ENCODE measurements around the gene DIAPH3.
A peak's percentile ranks its signal among the peaks of the same experiment; 100 is the strongest.

DIAPH3 gene

DNA sequence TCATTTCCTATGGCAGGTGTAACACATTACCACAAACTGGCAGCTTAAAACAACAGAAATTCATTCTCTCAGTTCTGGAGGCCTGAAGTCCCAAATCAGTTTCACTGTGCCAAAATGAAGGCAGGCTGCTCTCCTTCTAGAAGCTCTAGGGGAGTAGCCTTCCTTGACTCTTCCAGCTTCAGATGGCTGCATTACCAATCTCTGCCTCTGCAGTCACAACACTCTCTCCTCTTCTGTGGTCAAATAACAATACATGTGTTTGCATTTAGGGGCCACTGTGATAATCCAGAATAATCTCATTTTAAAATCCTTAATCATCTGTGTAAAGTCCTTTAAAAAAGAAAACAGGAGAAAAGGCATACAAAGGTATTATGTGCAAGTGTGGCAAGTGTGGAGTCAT, 7.8 kb downstream of the DIAPH3 start:
- no peak for DNase-seq

DNA sequence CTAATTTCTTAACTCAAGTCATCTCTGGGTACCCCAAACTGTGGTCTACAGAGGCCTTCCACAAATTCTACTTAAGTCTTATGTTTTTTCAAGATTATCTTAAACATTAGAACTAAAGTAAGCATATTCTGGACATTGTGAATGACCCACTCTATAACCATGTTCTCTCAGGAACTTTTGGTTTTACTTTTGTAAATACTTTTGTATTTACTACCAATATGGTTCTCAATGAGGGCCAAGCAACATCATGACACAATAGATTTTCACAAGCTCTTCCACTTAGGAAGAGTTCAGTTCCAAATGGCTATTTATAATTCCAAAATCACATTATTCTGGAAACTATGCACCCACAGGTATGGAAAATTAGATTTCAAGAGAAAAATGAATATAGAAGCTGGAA, 10.8 kb downstream of the DIAPH3 start:
- DNase-seq = no peak

- DNase-seq = no peak
Measured at GRCh38 chr13:60152114-60152513, 11.6 kb downstream of the DIAPH3 start.

DNA sequence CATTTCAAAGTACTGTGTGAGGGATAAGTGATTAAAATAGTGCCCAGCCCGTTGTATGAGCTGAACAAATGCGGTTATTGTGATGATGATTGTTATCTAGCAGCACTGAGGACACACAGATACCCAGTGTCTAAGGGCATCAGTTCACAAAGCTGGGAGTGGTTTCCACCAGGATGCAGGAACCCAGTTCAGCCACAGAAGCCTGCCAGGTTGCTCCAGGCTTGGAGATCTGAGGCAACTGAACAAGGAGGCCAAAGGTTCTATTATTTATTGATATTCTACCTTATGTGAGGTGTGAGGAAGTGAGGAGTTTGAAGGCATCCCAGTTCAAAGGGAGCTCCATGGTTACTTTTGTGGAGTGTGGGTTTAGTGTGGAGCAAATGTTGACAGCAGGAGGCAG, 13.2 kb downstream of the DIAPH3 start:
- DNase-seq = no peak

GRCh38 chr13:60148918-60149317, 14.8 kb downstream of the DIAPH3 start:
- DNase-seq = no peak

GRCh38 chr13:60147361-60147760, 16.4 kb downstream of the DIAPH3 start:
- DNase-seq = no peak

DNA sequence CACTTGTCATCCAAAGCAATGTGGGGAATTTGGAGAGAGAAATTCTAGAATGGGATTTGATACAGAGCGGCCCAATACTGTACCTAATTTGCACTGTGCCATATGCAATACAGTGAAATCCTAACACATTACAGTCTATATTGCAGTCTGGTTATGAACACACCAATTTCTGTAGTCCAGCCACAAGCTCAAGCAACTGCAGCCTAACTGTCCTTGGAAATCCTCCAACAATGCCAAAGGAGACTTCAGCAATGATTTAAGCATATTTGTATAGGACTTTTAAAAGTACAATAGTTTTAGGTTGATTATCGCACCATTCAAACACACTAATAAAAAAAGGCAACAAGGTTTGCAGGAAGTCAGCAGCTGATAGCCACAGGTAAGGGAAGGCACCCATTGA, 17.3 kb downstream of the DIAPH3 start:
- DNase-seq = no peak

- DNase-seq = no peak
Measured at GRCh38 chr13:60143775-60144174, 20.0 kb downstream of the DIAPH3 start.

GRCh38 chr13:60139272-60139671, 24.5 kb downstream of the DIAPH3 start:
- DNase-seq = no peak

DNA sequence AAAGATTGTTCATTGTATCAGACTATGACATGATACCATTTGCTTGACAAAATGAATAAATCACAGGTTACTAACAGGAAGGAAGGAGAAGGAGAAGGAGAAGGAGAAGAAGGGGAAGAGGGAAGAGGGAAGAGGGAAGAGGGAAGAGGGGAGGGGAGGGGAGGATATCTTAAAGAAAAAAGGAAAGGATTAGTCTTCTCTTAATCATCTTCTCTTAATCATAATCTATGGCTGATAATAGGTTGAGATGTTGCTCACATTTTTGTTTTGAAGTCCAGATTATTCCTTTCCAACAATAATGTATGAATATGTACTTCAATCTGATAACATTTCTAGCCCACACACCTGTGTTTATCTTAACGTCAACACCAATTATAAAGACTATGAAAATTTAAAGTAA, 25.1 kb downstream of the DIAPH3 start:
- DNase-seq = no peak

DNA sequence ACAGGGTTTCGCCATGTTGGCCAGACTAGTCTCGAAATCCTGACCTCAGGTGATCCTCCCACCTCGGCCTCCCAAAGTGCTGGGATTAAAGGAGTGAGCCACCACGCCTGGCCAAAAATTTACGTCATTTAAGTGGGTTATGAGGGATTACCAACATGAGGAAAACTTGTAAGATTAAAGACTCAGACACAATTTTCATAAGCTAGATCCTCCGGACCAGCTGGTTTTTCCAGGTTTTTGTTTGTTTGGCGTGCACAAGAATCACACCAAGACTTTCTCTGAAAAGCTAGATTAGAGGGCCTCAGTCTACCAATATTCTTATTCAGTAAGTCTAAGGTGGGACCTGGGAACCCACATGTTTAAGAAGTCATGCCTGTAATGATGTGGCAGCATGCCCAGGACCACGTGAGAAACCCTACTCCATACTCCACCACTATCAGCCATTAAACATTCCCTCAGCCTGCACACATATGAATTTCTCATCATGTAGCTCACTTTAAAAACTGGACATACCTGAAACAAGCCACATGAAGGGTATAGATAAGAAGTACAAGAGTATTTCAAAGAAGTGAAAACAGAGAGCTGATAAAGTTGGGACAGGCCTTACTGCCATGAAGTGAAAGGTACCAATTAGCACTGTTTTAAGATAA, 25.7 kb downstream of the DIAPH3 start:
- DNase-seq = no peak

GRCh38 chr13:60135344-60135743, 28.4 kb downstream of the DIAPH3 start:
- DNase-seq = no peak

- peak; percentile 50 for DNase-seq
Measured at GRCh38 chr13:60134376-60134775, 29.4 kb downstream of the DIAPH3 start.

DNA sequence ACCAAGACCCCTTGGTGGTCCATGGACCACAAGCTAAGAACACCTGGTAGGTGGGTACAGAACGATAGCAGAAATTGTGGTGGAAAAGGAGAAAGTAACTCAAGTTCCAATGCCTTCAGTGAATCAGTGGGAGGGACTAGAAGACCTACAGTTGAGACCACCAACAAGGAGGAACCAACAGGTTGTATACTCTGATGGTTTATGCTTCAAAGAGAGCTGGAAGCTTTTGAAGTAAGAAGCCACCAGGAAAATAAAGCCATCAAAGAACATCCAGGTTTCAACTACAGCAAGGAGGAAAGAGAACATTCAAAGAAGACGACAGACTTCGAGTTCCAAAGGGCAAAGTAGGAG, 42.4 kb downstream of the DIAPH3 start:
- no peak for DNase-seq

DNA sequence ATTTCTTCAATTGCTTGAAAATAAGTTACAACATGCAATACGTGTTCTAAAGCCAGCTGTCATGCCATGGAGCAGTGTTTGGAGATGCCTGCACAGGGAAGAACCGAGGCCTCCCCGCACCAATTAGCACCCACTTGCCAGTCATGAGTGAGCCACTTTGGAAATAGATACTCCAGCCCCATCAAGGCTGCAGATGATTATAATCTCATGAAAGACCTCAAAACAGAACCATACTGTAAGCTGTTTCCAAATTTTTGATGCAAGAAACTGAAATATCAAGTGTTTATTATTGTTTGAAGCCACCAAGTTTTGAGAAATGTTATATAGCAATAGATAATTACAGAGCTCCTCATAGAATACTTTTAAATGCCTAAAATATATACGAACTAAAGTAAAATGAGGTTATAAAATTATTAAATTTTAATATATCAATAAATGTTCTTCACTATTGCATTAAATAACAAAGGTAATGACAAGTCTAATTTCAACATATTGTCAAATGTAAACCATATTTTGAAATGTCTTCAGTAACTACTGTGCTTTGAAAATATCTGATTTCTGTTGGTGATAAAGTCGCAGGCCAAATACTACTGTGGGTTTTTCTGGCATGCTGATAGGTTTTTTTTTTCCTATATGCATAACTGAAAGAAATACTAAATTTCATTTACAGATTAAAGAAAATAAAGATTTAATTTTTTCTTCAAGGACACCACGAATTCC, 43.0 kb downstream of the DIAPH3 start:
- no peak for DNase-seq

DNA sequence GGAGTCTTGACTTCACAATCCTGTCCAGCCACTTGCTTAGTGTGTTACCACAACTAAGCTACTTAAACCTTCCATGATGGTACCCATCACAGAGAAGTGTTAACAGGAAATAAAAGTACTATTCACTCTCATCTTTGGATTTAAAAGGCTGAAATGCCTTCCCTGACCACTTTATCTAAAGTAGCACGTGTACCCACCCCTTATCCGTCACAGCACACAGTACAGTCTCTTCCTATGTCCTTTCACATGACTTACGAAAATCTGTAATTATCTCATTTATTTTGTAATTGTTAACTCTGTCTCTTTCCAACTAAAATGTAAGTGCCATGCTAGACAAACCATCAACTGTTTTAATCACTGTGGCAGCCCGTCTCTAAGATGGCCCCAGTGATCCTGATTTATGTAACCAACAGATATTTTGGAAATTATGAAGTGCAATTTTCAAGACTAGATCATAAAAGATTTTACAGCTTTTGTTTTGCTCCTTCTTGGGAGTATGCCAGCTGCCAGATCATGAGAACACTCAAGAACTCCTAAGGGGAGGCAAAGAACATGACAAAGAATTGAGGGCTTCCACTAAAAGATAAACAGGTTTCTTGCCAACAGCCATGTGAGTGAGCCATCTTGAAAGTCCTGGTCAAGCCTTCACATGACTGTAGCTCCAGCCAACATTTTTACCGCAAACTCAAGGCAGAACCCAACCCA, 44.9 kb downstream of the DIAPH3 start:
- no peak for DNase-seq

- DNase-seq = no peak
Measured at GRCh38 chr13:60114499-60115028, 49.2 kb downstream of the DIAPH3 start.

- DNase-seq = no peak
Measured at GRCh38 chr13:60112771-60113170, 51.0 kb downstream of the DIAPH3 start.

DNA sequence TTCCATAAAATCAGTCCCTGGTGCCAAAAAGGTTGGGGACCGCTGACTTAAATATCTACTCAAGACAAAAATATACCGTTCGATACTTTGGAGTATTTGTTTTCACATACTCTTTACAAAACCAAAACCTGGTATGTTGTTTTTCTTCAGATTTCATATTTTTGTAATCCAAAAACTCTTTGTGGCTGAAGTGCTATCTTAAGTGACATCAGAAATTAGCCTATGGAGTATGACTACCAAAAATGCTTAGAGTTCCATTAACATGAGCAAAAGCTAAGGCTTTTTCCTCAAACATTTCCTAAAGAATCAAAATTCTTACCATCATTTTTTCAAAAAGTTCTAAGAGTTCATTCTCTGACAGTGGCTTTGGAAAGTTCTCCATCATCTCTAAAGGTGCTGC, 52.0 kb downstream of the DIAPH3 start:
- no peak for DNase-seq

- DNase-seq = no peak
Measured at GRCh38 chr13:60109285-60109684, 54.4 kb downstream of the DIAPH3 start.

- no peak for DNase-seq
Measured at GRCh38 chr13:60108589-60108988, 55.1 kb downstream of the DIAPH3 start.

GRCh38 chr13:60099631-60100420, 63.9 kb downstream of the DIAPH3 start:
- DNase-seq = no peak

- no peak for DNase-seq
Measured at GRCh38 chr13:60095300-60095699, 68.4 kb downstream of the DIAPH3 start.

Measured in activated CD4-positive, alpha-beta T cell treated with anti-CD3 and anti-CD28 coated beads, Interleukin-2, Interleukin-6, amounts not matched to agents 100 ng/mL and 50 ng/mL, durations not matched to agents 16 hours and 8 hours (primary cell).